ENCODE measurements around the gene ETV7. TPM values are rescaled to one million over a fixed set of nuclear protein-coding genes. Genes with fewer than 3 reads are reported as not detected.
A peak's percentile ranks its signal among the peaks of the same experiment; 100 is the strongest.
"Not testable (repeated sequence)": the region's sequence is repeated elsewhere in the genome, so short reads cannot be mapped to it uniquely, and the experiment has no call there.

ETV7 gene
- polyA plus RNA-seq, 6 donors from 2014 or later = not detected

- no peaks in the 10 kb centered on the region for H3K36me3 Mint-ChIP-seq
- H3K4me3 Mint-ChIP-seq = peak overlapping the region in 3 of 8 donors; percentile 65 to 83 (median 75)
- peak overlapping the region in 2 of 6 donors; percentile 64 to 67 for H3K27ac Mint-ChIP-seq
- ATAC-seq (ENCODE audit: low read depth in 2 of 2) (no peak), DNase-seq (no peak)
- H3K9me3 Mint-ChIP-seq = no peaks in the 10 kb centered on the region
- H3K27me3 Mint-ChIP-seq = peaks cover 9 to 20% (median 9%) of the 10 kb centered on the region in 3 donors
- H3K4me1 Mint-ChIP-seq = peaks cover 10 to 52% (median 27%) of the 10 kb centered on the region in 3 donors
Observed at GRCh38 chr6:36340306-36340617, 47.2 kb downstream of the ETV7 start.

GRCh38 chr6:36339146-36339545 is 48.3 kb downstream of the ETV7 start:
- ATAC-seq (ENCODE audit: low read depth in 2 of 2) = no peak
- Mint-ChIP-seq H3K4me1 (peaks cover 20 to 61% (median 38%) of the 10 kb centered on the region in 3 donors), H3K9me3 (no peaks in the 10 kb centered on the region), H3K4me3 (no peak overlapping the region), H3K27me3 (peaks cover 20% of the 10 kb centered on the region in 3 donors), H3K27ac (peak overlapping the region in 1 of 6 donors; percentile 32), H3K36me3 (no peaks in the 10 kb centered on the region)
- DNase-seq = no peak

GRCh38 chr6:36338223-36338622 is 49.2 kb downstream of the ETV7 start:
- DNase-seq; H3K36me3 Mint-ChIP-seq; H3K4me3 Mint-ChIP-seq; H3K9me3 Mint-ChIP-seq; ATAC-seq (ENCODE audit: low read depth in 2 of 2): not testable (repeated sequence)
- H3K27ac Mint-ChIP-seq = peak overlapping the region in 1 of 6 donors; percentile 42
- peaks cover 20 to 24% (median 23%) of the 10 kb centered on the region in 3 donors for H3K27me3 Mint-ChIP-seq
- H3K4me1 Mint-ChIP-seq = peaks cover 20 to 61% (median 40%) of the 10 kb centered on the region in 3 donors

GRCh38 chr6:36337814-36338213 is 49.7 kb downstream of the ETV7 start:
- Mint-ChIP-seq H3K4me3 (no peak overlapping the region), H3K4me1 (peaks cover 20 to 61% (median 40%) of the 10 kb centered on the region in 3 donors), H3K9me3 (no peaks in the 10 kb centered on the region), H3K27me3 (peaks cover 15 to 28% (median 23%) of the 10 kb centered on the region in 3 donors), H3K27ac (peak overlapping the region in 1 of 6 donors; percentile 42), H3K36me3 (no peaks in the 10 kb centered on the region)
- no peak for DNase-seq
- no peak for ATAC-seq (ENCODE audit: low read depth in 2 of 2)

- Mint-ChIP-seq H3K27me3 (peaks cover 21 to 36% (median 23%) of the 10 kb centered on the region in 3 donors), H3K4me3 (peak within 1 kb of the TSS in 7 of 8 donors; percentile 1 to 78 (median 50)), H3K4me1 (peaks cover 20 to 61% (median 40%) of the 10 kb centered on the region in 3 donors), H3K36me3 (no peaks in the 10 kb centered on the region), H3K27ac (peak within 1 kb of the TSS; percentile 50 to 87 (median 83)), H3K9me3 (no peaks in the 10 kb centered on the region)
- DNase-seq (peak; percentile 32), ATAC-seq (ENCODE audit: low read depth in 2 of 2) (peak; percentile 74 to 78)
Observed at GRCh38 chr6:36336779-36337241, 50.7 kb downstream of the ETV7 start, which contains the start of gene BNIP5. Gene BNIP5, minus strand, starts transcription at chr6:36336888. Its CDS starts 6,198 bp downstream, at chr6:36330690.

GRCh38 chr6:36336208-36336710 is 51.2 kb downstream of the ETV7 start:
- Mint-ChIP-seq H3K9me3 (no peaks in the 10 kb centered on the region), H3K4me3 (peak overlapping the region in 2 of 8 donors; percentile 13 to 37), H3K4me1 (peaks cover 20 to 61% (median 40%) of the 10 kb centered on the region in 3 donors), H3K27me3 (peaks cover 21 to 36% (median 23%) of the 10 kb centered on the region in 3 donors), H3K27ac (peak overlapping the region in 3 of 6 donors; percentile 12 to 82 (median 47)), H3K36me3 (no peaks in the 10 kb centered on the region)
- DNase-seq (no peak), ATAC-seq (ENCODE audit: low read depth in 2 of 2) (no peak)

- no peak for ATAC-seq (ENCODE audit: low read depth in 2 of 2)
- H3K27ac Mint-ChIP-seq = peak overlapping the region in 4 of 6 donors; percentile 12 to 51 (median 38)
Observed at GRCh38 chr6:36335465-36336207, 51.8 kb downstream of the ETV7 start.

GRCh38 chr6:36334832-36335459 is 52.5 kb downstream of the ETV7 start:
- no peak for ATAC-seq (ENCODE audit: low read depth in 2 of 2)
- H3K4me1 Mint-ChIP-seq = peaks cover 17 to 48% (median 33%) of the 10 kb centered on the region in 3 donors
- DNase-seq = no peak
- no peaks in the 10 kb centered on the region for H3K9me3 Mint-ChIP-seq
- peak overlapping the region in 2 of 6 donors; percentile 51 to 95 for H3K27ac Mint-ChIP-seq
- H3K36me3 Mint-ChIP-seq = no peaks in the 10 kb centered on the region
- peaks cover 17 to 29% (median 17%) of the 10 kb centered on the region in 3 donors for H3K27me3 Mint-ChIP-seq
- H3K4me3 Mint-ChIP-seq = no peak overlapping the region

More at GRCh38 chr6:36335465-36336207, 51.8 kb downstream of the ETV7 start:
- Mint-ChIP-seq H3K9me3 (no peaks in the 10 kb centered on the region), H3K4me1 (peaks cover 17 to 55% (median 36%) of the 10 kb centered on the region in 3 donors), H3K27me3 (peaks cover 17 to 31% (median 19%) of the 10 kb centered on the region in 3 donors), H3K4me3 (peak overlapping the region in 1 of 8 donors; percentile 10), H3K36me3 (no peaks in the 10 kb centered on the region)
- no peak for DNase-seq

- no peak for ATAC-seq (ENCODE audit: low read depth in 2 of 2)
- Mint-ChIP-seq H3K9me3 (no peaks in the 10 kb centered on the region), H3K4me3 (peak overlapping the region in 1 of 8 donors; percentile 58), H3K4me1 (peaks cover 17 to 40% (median 33%) of the 10 kb centered on the region in 3 donors), H3K36me3 (no peaks in the 10 kb centered on the region), H3K27me3 (peaks cover 17 to 29% (median 17%) of the 10 kb centered on the region in 3 donors), H3K27ac (peak overlapping the region in 3 of 6 donors; percentile 51 to 95 (median 51))
- no peak for DNase-seq
Observed at GRCh38 chr6:36333931-36334725, 53.3 kb downstream of the ETV7 start.

- Mint-ChIP-seq H3K27me3 (peaks cover 17 to 29% (median 17%) of the 10 kb centered on the region in 3 donors), H3K27ac (peak overlapping the region in 2 of 6 donors; percentile 22 to 74), H3K9me3 (no peaks in the 10 kb centered on the region), H3K36me3 (no peaks in the 10 kb centered on the region), H3K4me3 (no peak overlapping the region), H3K4me1 (peaks cover 17 to 38% (median 33%) of the 10 kb centered on the region in 3 donors)
- DNase-seq (no peak), ATAC-seq (ENCODE audit: low read depth in 2 of 2) (no peak)
Observed at GRCh38 chr6:36333171-36333895, 54.1 kb downstream of the ETV7 start.

- H3K27me3 Mint-ChIP-seq = peaks cover 13 to 29% (median 17%) of the 10 kb centered on the region in 3 donors
- no peak overlapping the region for H3K27ac Mint-ChIP-seq
- DNase-seq (no peak), ATAC-seq (ENCODE audit: low read depth in 2 of 2) (no peak)
- peaks cover 11 to 22% (median 18%) of the 10 kb centered on the region in 3 donors for H3K4me1 Mint-ChIP-seq
- H3K9me3 Mint-ChIP-seq = no peaks in the 10 kb centered on the region
- no peak overlapping the region for H3K4me3 Mint-ChIP-seq
- H3K36me3 Mint-ChIP-seq = no peaks in the 10 kb centered on the region
Observed at GRCh38 chr6:36331381-36331780, 56.1 kb downstream of the ETV7 start.

- peaks cover 11 to 14% (median 13%) of the 10 kb centered on the region in 3 donors for H3K4me1 Mint-ChIP-seq
- no peak overlapping the region for H3K4me3 Mint-ChIP-seq
- no peaks in the 10 kb centered on the region for H3K36me3 Mint-ChIP-seq
- H3K27ac Mint-ChIP-seq = no peak overlapping the region
- peaks cover 6 to 28% (median 15%) of the 10 kb centered on the region in 3 donors for H3K27me3 Mint-ChIP-seq
- DNase-seq (no peak), ATAC-seq (ENCODE audit: low read depth in 2 of 2) (no peak)
- no peaks in the 10 kb centered on the region for H3K9me3 Mint-ChIP-seq
Observed at GRCh38 chr6:36330366-36330765, 57.1 kb downstream of the ETV7 start.

Data from naive B cell (primary cell).